Renal pelvis (tissue), 4 donors: Measurements from ENCODE around the gene LEMD2. TPM values are rescaled to one million over a fixed set of nuclear protein-coding genes. Genes with fewer than 3 reads are reported as not detected.
A peak's percentile ranks its signal among the peaks of the same experiment; 100 is the strongest.

Experiments used
- DNase-seq: peaks from one replicate; pipeline ENCODE4 v3.0.0-alpha.2; 2013
- polyA plus RNA-seq, 3 donors: library from polyadenylated mRNA; unstranded; fragments of 120-200 nt; gene quantifications; one replicate each; pipeline ENCODE4 v1.2.1, GENCODE V29; 2013; ENCODE audit not compliant: insufficient read length in 3 of 3

LEMD2 gene
- polyA plus RNA-seq, 3 donors = 67.7 to 87.9 (median 81.1) TPM

- no peak for DNase-seq
Measured at GRCh38 chr6:33761581-33761921, 27.4 kb downstream of the LEMD2 start.

- no peak for DNase-seq
Measured at GRCh38 chr6:33759887-33760629, 28.9 kb downstream of the LEMD2 start.

GRCh38 chr6:33758815-33759216 is 30.1 kb downstream of the LEMD2 start:
- DNase-seq = no peak

- DNase-seq = no peak
Measured at GRCh38 chr6:33757906-33758305, 31.0 kb downstream of the LEMD2 start.

- DNase-seq = no peak
Measured at GRCh38 chr6:33757113-33757512, 31.8 kb downstream of the LEMD2 start.

GRCh38 chr6:33756211-33756954 is 32.5 kb downstream of the LEMD2 start:
- DNase-seq = no peak

GRCh38 chr6:33755070-33755869 is 33.7 kb downstream of the LEMD2 start:
- DNase-seq = no peak

GRCh38 chr6:33754222-33754621 is 34.7 kb downstream of the LEMD2 start:
- no peak for DNase-seq

GRCh38 chr6:33752646-33753015 is 36.3 kb downstream of the LEMD2 start:
- no peak for DNase-seq

GRCh38 chr6:33751771-33752645 is 36.9 kb downstream of the LEMD2 start:
- no peak for DNase-seq

GRCh38 chr6:33750244-33750991 is 38.5 kb downstream of the LEMD2 start:
- no peak for DNase-seq

- no peak for DNase-seq
Measured at GRCh38 chr6:33749401-33749800, 39.5 kb downstream of the LEMD2 start.

GRCh38 chr6:33748841-33749240 is 40.1 kb downstream of the LEMD2 start:
- no peak for DNase-seq

- DNase-seq = no peak
Measured at GRCh38 chr6:33747823-33748222, 41.1 kb downstream of the LEMD2 start.

- no peak for DNase-seq
Measured at GRCh38 chr6:33746651-33747100, 42.3 kb downstream of the LEMD2 start, which contains the start of gene IP6K3. TSS of gene IP6K3 (minus strand) at chr6:33746905. CDS start at chr6:33735476, 11,429 bp downstream.

- no peak for DNase-seq
Measured at GRCh38 chr6:33746036-33746600, 42.8 kb downstream of the LEMD2 start.

GRCh38 chr6:33745548-33745947 is 43.4 kb downstream of the LEMD2 start:
- no peak for DNase-seq

GRCh38 chr6:33744895-33745546 is 43.9 kb downstream of the LEMD2 start:
- no peak for DNase-seq

- DNase-seq = peak; percentile 83
Measured at GRCh38 chr6:33744001-33744848, 44.7 kb downstream of the LEMD2 start.
